Fibroblast of skin of scalp (primary cell): Measurements from ENCODE around the gene NECAB2.
"Not testable (repeated sequence)": the region's sequence is repeated elsewhere in the genome, so short reads cannot be mapped to it uniquely, and the experiment has no call there.

Experiments used
- DNase-seq: peaks from one replicate; pipeline ENCODE4 v3.0.0-alpha.2; 2013

Gene NECAB2

GRCh38 chr16:83936581-83937165 lies 31.4 kb upstream of the NECAB2 start:
- no peak for DNase-seq

GRCh38 chr16:83937267-83937666 lies 30.8 kb upstream of the NECAB2 start:
- no peak for DNase-seq

- DNase-seq, result no peak
Measured at GRCh38 chr16:83937922-83938885, 29.8 kb upstream of the NECAB2 start.

GRCh38 chr16:83939266-83939855 lies 28.7 kb upstream of the NECAB2 start:
- DNase-seq, result no peak

GRCh38 chr16:83940119-83940518 lies 27.9 kb upstream of the NECAB2 start:
- DNase-seq, result no peak

- no peak for DNase-seq
Measured at GRCh38 chr16:83940630-83941378, 27.2 kb upstream of the NECAB2 start.

GRCh38 chr16:83941546-83941945 lies 26.5 kb upstream of the NECAB2 start:
- DNase-seq, result not testable (repeated sequence)

GRCh38 chr16:83942074-83942473 lies 26.0 kb upstream of the NECAB2 start:
- no peak for DNase-seq

GRCh38 chr16:83942815-83943515 lies 25.1 kb upstream of the NECAB2 start:
- no peak for DNase-seq

- no peak for DNase-seq
Measured at GRCh38 chr16:83943516-83944050, 24.5 kb upstream of the NECAB2 start.

- DNase-seq, result no peak
Measured at GRCh38 chr16:83945587-83945986, 22.5 kb upstream of the NECAB2 start.

GRCh38 chr16:83946154-83946780 lies 21.8 kb upstream of the NECAB2 start:
- DNase-seq, result no peak

- no peak for DNase-seq
Measured at GRCh38 chr16:83946781-83947566, 21.1 kb upstream of the NECAB2 start.

- no peak for DNase-seq
Measured at GRCh38 chr16:83947642-83948234, 20.3 kb upstream of the NECAB2 start.

GRCh38 chr16:83948914-83949723 lies 18.9 kb upstream of the NECAB2 start:
- DNase-seq, result no peak

- no peak for DNase-seq
Measured at GRCh38 chr16:83949724-83950001, 18.4 kb upstream of the NECAB2 start.

GRCh38 chr16:83950862-83951399 lies 17.1 kb upstream of the NECAB2 start:
- not testable (repeated sequence) for DNase-seq

- DNase-seq, result no peak
Measured at GRCh38 chr16:83951544-83951943, 16.5 kb upstream of the NECAB2 start.

- DNase-seq, result no peak
Measured at GRCh38 chr16:83952587-83952939, 15.5 kb upstream of the NECAB2 start.
